K562 (cell line): ENCODE data around the gene ANAPC10.

Experiments used
- CREB1 ChIP-seq, 2 experiments: sonication (generic) in 1 of 2; formaldehyde crosslinking in 1 of 2; IDR thresholded peaks; 2 replicates each; pipeline versions ENCODE4 v1.6.1 to v1.8.0; 2012 to 2022; ENCODE audit warnings: inconsistent platforms in 1 of 2, mild to moderate bottlenecking in 1 of 2, missing genetic modification reagents in 1 of 2, moderate library complexity in 1 of 2
- KAT7 ChIP-seq: sonication (generic); formaldehyde crosslinking; IDR thresholded peaks from 2 replicates; pipeline ENCODE4 v1.8.0; 2022; ENCODE audit warnings: missing genetic modification reagents, mild to moderate bottlenecking, borderline replicate concordance
- KDM1A ChIP-seq, 2 experiments: fragments of 450-650 bp; IDR thresholded peaks; 2 replicates each; pipeline ENCODE4 v1.6.1; 2016; ENCODE audit warnings: mild to moderate bottlenecking in 2 of 2
- TF ChIP-seq, protein P1 (sequence below), 3 experiments: IDR thresholded peaks in 2 of 3; conservative IDR thresholded peaks in 1 of 3; 2 replicates each; pipeline ENCODE4 v1.5.1; 2011 to 2012; ENCODE audit warnings: low read length in 3 of 3, mild to moderate bottlenecking in 3 of 3, control low read depth in 2 of 3, improper control_type of control experiment in 1 of 3, inconsistent platforms in 1 of 3, low read depth in 1 of 3, mixed read lengths in 1 of 3, moderate library complexity in 1 of 3; ENCODE audit not compliant: insufficient read depth in 2 of 3
- TF ChIP-seq, protein P2 (sequence below): fragments of 250-450 bp; sonication (Bioruptor Pico); IDR thresholded peaks from 2 replicates; pipeline ENCODE4 v1.8.0; 2022; ENCODE audit warnings: moderate library complexity, mild to moderate bottlenecking, inconsistent platforms

DNA sequence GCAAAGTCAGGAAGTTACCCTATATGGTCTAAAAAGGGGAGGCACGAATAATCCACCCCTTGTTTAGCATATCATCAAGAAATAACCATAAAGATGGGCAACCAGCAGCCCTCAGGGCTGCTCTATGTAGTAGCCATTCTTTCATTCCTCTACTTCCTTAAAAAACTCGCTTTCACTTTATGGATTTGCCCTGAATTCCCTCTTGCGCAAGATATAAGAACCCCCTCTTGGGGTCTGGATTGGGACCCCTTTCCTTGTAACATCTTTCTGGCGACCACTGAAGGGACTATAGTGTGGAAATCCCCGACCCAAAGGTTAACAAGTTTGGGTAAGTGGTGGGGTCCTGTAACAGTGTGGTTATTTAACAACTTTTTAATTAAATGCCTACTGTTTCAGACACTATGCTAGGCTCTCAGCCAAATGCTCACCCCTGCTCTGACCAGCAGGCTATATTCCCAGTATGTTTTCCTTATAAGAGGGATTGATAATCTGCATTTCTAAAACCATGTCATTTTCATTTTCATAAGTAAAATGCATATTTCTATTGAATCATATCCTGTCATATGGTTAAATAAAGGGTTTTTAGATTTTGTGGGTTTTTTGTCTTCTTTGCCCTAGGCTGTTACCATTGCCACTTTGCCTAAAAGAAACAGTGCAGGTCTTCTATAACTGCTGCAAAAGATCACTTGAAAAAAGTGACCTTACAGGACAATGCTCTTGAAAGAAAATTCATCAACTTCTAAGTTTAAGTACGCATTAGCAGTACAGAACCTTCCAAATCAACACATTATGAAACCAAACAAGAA is 41.5 kb downstream of the ANAPC10 start:
- no peak for TF ChIP-seq KAT7 (CRISPR knock-in tag)
- TF ChIP-seq, protein P1, sequence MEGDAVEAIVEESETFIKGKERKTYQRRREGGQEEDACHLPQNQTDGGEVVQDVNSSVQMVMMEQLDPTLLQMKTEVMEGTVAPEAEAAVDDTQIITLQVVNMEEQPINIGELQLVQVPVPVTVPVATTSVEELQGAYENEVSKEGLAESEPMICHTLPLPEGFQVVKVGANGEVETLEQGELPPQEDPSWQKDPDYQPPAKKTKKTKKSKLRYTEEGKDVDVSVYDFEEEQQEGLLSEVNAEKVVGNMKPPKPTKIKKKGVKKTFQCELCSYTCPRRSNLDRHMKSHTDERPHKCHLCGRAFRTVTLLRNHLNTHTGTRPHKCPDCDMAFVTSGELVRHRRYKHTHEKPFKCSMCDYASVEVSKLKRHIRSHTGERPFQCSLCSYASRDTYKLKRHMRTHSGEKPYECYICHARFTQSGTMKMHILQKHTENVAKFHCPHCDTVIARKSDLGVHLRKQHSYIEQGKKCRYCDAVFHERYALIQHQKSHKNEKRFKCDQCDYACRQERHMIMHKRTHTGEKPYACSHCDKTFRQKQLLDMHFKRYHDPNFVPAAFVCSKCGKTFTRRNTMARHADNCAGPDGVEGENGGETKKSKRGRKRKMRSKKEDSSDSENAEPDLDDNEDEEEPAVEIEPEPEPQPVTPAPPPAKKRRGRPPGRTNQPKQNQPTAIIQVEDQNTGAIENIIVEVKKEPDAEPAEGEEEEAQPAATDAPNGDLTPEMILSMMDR (IDR thresholded peaks at IDR 0.05 in 2 of 3, conservative IDR thresholded peaks at IDR 0.05 in 1 of 3; ENCODE audit: insufficient read depth in 2 of 3, low read depth in 1 of 3, low read length in 3 of 3), result no peak
- TF ChIP-seq KDM1A (IDR thresholded peaks at IDR 0.05), result no peak
- TF ChIP-seq CREB1 (IDR thresholded peaks at IDR 0.05), result no peak
- TF ChIP-seq CREB1 (CRISPR knock-in tag; IDR thresholded peaks at IDR 0.05), result no peak
- TF ChIP-seq, protein P2, sequence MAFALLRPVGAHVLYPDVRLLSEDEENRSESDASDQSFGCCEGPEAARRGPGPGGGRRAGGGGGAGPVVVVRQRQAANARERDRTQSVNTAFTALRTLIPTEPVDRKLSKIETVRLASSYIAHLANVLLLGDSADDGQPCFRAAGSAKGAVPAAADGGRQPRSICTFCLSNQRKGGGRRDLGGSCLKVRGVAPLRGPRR (CRISPR knock-in tag), result no peak
